Peyer's patch (tissue), 4 donors: ENCODE measurements around the gene ASB1.

Experiments used
- CTCF ChIP-seq, 6 experiments: fragments of 450-650 bp in 4 of 6; fragments of 200-600 bp in 2 of 6; sonication (generic) in 1 of 6; IDR thresholded peaks; one replicate each; pipeline ENCODE4 v1.5.1; 2017 to 2019; ENCODE audit warnings: antibody characterized with exemption in 6 of 6, mild to moderate bottlenecking in 3 of 6, moderate library complexity in 1 of 6
- POLR2A ChIP-seq, 2 donors: fragments of 450-650 bp; IDR thresholded peaks; one replicate each; pipeline ENCODE4 v1.5.1; 2017; ENCODE audit warnings: antibody characterized with exemption in 2 of 2, mild to moderate bottlenecking in 2 of 2, moderate library complexity in 2 of 2

DNA sequence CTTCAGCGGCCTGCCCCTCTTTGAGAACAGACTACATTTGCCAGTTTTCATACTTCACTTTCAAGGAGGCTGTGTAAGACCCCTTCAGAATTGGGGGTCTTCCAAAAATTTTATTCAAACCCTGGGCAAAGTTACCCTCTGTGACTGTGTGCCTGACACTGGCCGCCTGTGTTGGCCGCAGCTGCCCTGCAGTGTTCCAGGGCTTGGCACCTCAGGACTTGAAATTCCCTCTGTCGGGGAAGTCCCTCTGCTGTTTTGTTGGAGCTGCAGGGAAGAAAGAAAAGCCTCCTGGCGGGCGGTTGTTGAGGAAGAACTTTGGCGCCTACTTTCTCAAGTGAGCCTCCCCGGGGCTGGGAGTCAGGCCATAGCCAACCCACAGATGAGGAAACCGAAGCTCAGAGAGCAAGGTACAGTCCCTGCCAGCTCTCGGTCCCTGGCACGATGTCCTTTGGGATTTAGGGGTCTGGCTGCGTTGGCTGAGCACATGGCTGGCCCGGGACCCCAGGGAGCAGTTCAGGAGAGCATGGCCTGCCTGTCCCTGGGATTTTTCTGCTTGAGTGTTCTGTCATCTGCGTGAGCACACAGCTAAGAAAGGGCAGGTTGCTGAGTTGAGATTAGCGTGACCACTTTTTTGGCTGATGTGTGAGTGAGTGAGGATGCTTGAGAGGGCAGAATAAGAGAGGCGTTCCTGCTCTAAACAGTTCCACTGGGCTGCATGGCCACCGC lies 17.9 kb upstream of the ASB1 start:
- TF ChIP-seq CTCF (IDR thresholded peaks at IDR 0.05) (no peak), POLR2A (IDR thresholded peaks at IDR 0.05) (no peak)
